Measurements from ENCODE around the gene THRB.

DNA sequence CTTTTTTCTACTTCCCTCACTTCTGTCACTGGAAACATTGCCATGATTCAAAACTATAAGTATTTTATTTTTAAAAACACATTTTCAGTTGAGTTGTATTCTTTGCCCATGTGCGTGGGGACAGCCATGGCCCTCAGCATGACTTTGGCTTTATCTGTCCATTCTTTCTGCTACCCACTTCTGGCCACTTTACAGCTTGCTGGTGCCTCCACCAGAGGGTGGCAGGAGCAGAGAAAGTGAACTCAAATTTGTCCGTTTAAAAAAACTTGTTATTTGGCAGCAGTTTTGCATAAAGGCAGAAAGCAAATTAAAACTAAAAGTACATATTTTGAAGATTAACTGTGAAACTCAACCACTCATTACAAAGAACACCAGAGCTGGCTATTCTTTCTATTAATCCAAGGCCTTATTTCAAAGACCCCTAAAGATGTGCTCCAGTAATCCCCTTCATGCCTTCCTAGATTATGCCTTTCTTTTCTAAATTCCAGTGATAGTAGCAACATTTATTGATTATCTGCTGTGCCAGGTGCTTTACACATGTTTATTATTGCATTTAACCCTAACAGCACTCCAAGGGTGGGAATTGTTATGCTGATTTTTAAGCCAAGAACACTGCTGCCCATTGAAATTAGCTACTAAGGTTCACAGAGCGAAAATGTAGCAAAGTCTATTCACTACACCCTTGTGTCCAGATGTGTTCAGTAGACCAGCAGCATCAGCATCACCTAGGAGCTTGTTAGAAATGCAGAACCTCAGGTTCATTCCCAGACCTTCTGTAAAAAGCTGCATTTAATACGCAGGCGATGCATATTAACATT is 134.8 kb downstream of the THRB start:
- TF ChIP-seq ZBTB7A (tag by site-specific recombination; IDR thresholded peaks at IDR 0.05; ENCODE audit: low read depth) = no peak
- TF ChIP-seq, protein P1, sequence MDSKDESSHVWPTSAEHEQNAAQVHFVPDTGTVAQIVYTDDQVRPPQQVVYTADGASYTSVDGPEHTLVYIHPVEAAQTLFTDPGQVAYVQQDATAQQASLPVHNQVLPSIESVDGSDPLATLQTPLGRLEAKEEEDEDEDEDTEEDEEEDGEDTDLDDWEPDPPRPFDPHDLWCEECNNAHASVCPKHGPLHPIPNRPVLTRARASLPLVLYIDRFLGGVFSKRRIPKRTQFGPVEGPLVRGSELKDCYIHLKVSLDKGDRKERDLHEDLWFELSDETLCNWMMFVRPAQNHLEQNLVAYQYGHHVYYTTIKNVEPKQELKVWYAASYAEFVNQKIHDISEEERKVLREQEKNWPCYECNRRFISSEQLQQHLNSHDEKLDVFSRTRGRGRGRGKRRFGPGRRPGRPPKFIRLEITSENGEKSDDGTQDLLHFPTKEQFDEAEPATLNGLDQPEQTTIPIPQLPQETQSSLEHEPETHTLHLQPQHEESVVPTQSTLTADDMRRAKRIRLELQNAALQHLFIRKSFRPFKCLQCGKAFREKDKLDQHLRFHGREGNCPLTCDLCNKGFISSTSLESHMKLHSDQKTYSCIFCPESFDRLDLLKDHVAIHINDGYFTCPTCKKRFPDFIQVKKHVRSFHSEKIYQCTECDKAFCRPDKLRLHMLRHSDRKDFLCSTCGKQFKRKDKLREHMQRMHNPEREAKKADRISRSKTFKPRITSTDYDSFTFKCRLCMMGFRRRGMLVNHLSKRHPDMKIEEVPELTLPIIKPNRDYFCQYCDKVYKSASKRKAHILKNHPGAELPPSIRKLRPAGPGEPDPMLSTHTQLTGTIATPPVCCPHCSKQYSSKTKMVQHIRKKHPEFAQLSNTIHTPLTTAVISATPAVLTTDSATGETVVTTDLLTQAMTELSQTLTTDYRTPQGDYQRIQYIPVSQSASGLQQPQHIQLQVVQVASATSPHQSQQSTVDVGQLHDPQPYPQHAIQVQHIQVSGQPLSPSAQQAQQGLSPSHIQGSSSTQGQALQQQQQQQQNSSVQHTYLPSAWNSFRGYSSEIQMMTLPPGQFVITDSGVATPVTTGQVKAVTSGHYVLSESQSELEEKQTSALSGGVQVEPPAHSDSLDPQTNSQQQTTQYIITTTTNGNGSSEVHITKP (tag by site-specific recombination; IDR thresholded peaks at IDR 0.05) = no peak
- TF ChIP-seq, protein P2, sequence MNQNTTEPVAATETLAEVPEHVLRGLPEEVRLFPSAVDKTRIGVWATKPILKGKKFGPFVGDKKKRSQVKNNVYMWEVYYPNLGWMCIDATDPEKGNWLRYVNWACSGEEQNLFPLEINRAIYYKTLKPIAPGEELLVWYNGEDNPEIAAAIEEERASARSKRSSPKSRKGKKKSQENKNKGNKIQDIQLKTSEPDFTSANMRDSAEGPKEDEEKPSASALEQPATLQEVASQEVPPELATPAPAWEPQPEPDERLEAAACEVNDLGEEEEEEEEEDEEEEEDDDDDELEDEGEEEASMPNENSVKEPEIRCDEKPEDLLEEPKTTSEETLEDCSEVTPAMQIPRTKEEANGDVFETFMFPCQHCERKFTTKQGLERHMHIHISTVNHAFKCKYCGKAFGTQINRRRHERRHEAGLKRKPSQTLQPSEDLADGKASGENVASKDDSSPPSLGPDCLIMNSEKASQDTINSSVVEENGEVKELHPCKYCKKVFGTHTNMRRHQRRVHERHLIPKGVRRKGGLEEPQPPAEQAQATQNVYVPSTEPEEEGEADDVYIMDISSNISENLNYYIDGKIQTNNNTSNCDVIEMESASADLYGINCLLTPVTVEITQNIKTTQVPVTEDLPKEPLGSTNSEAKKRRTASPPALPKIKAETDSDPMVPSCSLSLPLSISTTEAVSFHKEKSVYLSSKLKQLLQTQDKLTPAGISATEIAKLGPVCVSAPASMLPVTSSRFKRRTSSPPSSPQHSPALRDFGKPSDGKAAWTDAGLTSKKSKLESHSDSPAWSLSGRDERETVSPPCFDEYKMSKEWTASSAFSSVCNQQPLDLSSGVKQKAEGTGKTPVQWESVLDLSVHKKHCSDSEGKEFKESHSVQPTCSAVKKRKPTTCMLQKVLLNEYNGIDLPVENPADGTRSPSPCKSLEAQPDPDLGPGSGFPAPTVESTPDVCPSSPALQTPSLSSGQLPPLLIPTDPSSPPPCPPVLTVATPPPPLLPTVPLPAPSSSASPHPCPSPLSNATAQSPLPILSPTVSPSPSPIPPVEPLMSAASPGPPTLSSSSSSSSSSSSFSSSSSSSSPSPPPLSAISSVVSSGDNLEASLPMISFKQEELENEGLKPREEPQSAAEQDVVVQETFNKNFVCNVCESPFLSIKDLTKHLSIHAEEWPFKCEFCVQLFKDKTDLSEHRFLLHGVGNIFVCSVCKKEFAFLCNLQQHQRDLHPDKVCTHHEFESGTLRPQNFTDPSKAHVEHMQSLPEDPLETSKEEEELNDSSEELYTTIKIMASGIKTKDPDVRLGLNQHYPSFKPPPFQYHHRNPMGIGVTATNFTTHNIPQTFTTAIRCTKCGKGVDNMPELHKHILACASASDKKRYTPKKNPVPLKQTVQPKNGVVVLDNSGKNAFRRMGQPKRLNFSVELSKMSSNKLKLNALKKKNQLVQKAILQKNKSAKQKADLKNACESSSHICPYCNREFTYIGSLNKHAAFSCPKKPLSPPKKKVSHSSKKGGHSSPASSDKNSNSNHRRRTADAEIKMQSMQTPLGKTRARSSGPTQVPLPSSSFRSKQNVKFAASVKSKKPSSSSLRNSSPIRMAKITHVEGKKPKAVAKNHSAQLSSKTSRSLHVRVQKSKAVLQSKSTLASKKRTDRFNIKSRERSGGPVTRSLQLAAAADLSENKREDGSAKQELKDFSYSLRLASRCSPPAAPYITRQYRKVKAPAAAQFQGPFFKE (tag by site-specific recombination; IDR thresholded peaks at IDR 0.05; ENCODE audit: borderline replicate concordance) = no peak
- TF ChIP-seq ZNF302 (tag by site-specific recombination; IDR thresholded peaks at IDR 0.05; ENCODE audit: low read depth) = no peak
- TF ChIP-seq ZNF274 (IDR thresholded peaks at IDR 0.05; ENCODE audit: low read length) = no peak
- no peak for TF ChIP-seq ZNF274 (tag by site-specific recombination; IDR thresholded peaks at IDR 0.05; ENCODE audit: borderline replicate concordance)
- TF ChIP-seq, protein P3, sequence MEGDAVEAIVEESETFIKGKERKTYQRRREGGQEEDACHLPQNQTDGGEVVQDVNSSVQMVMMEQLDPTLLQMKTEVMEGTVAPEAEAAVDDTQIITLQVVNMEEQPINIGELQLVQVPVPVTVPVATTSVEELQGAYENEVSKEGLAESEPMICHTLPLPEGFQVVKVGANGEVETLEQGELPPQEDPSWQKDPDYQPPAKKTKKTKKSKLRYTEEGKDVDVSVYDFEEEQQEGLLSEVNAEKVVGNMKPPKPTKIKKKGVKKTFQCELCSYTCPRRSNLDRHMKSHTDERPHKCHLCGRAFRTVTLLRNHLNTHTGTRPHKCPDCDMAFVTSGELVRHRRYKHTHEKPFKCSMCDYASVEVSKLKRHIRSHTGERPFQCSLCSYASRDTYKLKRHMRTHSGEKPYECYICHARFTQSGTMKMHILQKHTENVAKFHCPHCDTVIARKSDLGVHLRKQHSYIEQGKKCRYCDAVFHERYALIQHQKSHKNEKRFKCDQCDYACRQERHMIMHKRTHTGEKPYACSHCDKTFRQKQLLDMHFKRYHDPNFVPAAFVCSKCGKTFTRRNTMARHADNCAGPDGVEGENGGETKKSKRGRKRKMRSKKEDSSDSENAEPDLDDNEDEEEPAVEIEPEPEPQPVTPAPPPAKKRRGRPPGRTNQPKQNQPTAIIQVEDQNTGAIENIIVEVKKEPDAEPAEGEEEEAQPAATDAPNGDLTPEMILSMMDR (tag by site-specific recombination; IDR thresholded peaks at IDR 0.05) = no peak
- no peak for TF ChIP-seq ZBTB17 (tag by site-specific recombination; IDR thresholded peaks at IDR 0.05)
- no peak for TF ChIP-seq SETDB1 (IDR thresholded peaks at IDR 0.05; ENCODE audit: insufficient read length, low read length)
